GM12864 (cell line): ENCODE data around the gene BLTP3B.

Source experiments
- DNase-seq: peaks from one replicate; pipeline ENCODE4 v3.0.0-alpha.2; 2011; ENCODE audit warnings: low read depth
- H3K4me3 ChIP-seq: 2 replicates; pipeline ENCODE4 v1.5.1; 2011; ENCODE audit warnings: mild to moderate bottlenecking, low read depth, low read length, control low read depth
- CTCF ChIP-seq: IDR thresholded peaks from 2 replicates; pipeline ENCODE4 v1.5.1; 2011; ENCODE audit warnings: low read depth, mild to moderate bottlenecking, moderate library complexity, low read length, control low read depth, inconsistent platforms; ENCODE audit errors: missing control alignments

The BLTP3B gene

DNA sequence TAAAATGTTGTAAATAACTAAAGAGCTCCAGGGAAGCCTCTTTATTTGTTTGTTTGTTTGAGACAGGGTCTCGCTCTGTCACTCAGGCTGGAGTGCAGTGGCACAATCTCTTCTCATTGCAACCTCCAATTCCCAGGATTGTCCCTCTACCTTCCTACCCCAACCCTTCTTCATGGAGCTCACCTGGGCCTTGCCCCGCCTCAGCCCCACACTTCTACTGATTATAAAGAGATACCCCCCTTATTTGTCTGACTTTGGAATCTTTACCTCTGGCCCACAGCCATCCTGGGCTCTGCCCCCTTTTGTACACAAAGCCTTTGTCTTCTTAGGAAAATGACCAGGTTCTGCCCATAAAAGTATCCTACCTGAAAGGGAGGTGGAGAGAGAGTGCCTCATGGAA is 9.1 kb upstream of the BLTP3B start:
- H3K4me3 ChIP-seq = no peak overlapping the region
- TF ChIP-seq CTCF = no peak
- no peak for DNase-seq

DNA sequence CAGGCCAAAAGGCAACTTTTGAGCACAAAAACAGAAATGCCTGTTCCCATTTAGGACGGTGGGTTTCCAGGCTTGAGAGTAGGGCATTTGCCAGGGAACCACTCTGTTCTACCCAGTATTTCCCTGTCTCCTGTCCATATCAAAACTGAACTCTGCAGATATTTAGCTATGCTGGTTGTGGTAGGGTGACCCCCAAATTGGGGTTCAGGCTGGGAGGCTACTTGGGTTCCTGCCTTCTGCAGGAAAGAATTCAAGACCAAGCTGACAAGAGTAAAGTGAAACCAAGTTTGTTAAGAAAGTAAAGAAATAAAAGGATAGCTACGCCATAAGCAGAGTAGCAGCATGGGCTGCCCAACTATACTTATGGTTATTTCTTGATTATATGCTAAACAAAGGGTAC is 3.6 kb upstream of the BLTP3B start:
- TF ChIP-seq CTCF = no peak
- H3K4me3 ChIP-seq = no peak overlapping the region
- DNase-seq = no peak

- TF ChIP-seq CTCF = no peak
- no peak for DNase-seq
- no peak overlapping the region for H3K4me3 ChIP-seq
Measured at GRCh38 chr12:100145643-100146042, 3.0 kb upstream of the BLTP3B start.

GRCh38 chr12:100141998-100142850 is 450 bp downstream of the BLTP3B start:
- no peak for DNase-seq
- peak overlapping the region; percentile 89 for H3K4me3 ChIP-seq

GRCh38 chr12:100141666-100141997 is 1.0 kb downstream of the BLTP3B start:
- peak overlapping the region; percentile 89 for H3K4me3 ChIP-seq
- no peak for DNase-seq
- no peak for TF ChIP-seq CTCF

More at GRCh38 chr12:100141998-100142850, 450 bp downstream of the BLTP3B start:
- no peak for TF ChIP-seq CTCF

GRCh38 chr12:100138803-100139098 is 3.9 kb downstream of the BLTP3B start:
- no peak for TF ChIP-seq CTCF
- no peak for DNase-seq
- peak overlapping the region; percentile 28 for H3K4me3 ChIP-seq
